NCI-H2196 (cell line): Measurements from ENCODE around the gene CDC45.

Experiments used
- DNase-seq: peaks from one replicate; lab custom pipeline; 2025; ENCODE audit not compliant: unreplicated experiment; lab: John Stamatoyannopoulos, UW

CDC45 gene

DNA sequence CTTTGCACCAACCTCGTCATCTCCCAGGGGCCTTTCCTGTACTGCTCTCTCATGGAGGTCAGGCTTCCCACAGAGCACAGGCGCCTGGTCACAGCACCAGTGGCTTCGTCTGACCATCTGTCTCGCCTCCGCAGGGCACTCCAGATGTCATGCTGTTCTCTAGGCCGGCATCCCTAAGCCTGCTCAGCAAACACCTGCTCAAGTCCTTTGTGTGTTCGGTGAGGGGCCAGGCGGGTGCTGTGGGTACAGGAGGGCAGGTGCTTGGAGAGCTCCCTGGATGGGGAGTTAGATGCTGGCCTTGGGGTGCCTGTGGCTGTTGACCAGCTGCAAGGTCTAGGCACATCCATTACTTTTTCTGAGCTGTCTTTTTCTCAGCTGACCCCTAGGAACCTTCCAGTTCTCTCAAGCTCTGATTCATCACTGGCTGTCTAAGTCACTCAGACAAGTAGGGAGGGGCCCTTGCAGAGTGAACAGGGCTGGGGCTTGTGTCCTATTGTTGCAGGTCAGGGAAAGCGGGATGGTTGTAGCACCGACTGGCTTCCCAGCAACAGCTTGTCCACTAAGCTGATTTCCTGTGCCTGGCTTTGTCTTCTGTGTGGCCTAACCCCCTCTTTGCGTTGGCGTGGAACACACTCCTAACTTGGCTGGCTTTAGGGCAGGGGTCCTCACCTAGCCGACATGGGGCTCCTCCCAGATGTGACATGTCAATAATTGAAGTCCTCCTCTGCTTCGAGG lies 35.3 kb downstream of the CDC45 start:
- DNase-seq = peak; percentile 59

DNA sequence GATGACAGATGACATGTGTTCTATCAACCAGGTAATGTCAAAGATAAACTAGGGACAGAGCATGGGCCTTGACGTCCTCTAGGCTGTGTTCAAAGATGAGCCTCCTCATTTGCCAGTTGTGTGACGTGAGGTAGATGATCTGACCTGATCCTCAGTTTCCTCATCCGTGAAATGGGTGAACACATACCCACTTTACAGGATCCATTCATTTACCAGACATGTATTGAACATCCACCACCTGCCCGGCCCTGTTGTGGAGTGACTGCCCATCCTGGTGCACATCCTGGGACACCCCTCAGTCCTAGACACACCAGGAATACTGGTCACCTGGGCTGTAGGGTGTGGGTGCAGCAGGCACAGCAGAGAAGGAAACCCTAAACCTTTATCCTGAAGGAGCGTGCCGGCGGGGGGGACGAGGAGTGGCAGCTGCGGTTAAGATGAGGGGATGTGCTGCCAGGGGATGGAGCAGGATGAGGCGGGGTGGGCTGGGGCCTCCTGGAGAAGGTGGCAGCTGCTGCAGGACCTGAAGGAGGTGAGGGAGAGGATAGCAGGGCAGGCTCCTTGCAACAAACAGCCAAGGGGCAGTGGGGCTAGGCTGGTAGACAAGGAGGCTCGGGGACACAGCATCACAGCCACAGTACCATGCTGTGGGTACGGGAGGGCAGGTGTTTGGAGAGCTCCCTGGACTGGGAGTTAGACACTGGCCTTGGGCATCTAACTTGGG lies 36.1 kb downstream of the CDC45 start:
- DNase-seq = no peak

DNA sequence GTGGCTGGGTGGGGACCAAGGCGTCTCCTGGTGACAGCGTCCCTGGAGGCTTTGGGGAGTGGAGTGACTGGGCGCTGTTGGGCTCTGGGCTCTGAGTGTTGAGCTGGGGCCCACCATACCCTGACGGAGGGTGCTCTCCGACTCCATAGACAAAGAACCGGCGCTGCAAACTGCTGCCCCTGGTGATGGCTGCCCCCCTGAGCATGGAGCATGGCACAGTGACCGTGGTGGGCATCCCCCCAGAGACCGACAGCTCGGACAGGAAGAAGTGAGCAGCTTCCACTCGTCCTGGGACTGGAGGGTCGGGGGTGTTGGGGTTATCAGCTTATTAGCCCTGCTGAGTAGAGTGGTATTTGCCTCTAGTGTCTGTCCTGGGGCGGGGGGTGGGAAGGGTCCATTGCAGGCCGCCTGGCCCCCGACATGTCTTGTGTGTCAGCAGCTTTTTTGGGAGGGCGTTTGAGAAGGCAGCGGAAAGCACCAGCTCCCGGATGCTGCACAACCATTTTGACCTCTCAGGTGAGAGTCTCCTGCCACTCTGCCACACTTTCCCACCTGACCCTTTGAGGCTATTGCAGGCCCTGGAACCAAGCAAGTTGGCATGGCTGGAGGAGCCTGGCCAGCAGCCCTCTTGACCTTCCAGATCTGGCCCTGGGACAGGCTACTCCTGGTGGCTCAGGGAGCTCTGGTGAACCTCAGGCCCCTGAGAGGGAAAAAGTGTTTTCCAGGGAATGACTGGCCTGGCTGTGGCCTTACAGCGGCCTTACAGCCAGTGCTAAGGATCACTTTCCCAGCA lies 36.9 kb downstream of the CDC45 start:
- DNase-seq = no peak

DNA sequence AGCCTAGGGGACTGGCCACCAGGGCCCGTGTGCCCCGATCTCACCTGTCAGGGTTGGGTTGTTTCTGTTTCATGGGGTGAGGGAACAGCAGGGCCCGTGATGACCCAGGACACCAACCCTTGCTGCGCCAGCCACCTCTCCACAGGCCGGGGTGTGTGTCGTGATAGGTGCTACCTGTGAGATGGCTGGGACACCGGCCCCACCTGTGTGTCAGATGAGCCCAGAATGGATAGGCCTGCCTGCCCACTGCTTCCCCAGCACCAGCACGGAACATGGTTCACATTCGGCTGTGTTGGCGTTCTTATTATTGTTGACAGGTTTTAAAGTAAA lies 37.4 kb downstream of the CDC45 start:
- no peak for DNase-seq

DNA sequence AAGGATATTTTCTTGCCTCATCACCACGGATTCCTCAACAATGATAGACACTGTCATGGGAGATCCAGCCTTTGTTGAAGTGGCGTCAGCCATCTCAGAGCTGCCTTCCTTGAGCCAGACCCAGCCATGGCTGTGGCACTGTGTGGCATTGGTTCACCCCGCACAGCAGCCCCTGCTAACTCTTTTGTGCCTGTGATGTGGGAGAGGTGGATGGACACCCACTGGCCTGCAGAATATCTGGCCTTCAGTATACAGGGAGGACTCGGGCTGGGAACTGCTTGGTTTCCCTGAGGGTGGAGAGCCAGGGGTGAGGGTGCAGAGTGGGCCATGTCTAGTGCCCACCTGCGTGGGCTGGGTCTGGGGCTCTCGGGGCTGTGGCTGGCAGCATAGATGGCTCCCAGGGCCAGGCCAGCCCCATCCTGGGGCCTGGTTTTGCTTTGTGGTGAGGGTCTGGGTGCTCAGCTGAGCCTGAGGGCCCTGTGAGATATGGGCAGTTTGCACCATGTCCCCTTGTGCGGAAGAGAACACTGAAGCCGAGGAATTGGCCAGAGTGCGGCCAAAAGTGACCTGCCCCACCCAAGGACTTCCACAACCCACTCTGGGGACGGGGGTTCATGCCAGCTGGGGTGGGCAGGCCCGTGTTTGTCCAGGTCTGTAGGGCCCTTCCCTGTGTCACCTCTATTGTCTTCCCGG lies 38.3 kb downstream of the CDC45 start:
- DNase-seq = no peak

DNA sequence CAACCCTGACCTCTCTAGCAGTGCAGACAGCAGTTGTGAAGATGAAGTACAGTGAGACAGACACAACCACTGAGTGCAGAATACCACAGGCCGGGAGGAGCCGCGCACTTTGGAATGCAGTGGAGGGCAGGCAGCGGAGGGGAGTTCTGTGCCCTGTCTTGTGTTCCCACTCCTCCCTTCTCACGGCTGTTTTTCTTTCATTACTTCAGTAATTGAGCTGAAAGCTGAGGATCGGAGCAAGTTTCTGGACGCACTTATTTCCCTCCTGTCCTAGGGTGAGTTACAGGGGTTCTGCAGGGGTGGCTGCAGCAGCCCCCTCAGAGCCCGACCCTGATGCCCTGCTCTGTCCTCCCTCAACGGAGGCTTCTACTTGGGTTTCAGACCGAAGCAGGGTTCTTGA lies 38.9 kb downstream of the CDC45 start:
- DNase-seq = no peak

DNA sequence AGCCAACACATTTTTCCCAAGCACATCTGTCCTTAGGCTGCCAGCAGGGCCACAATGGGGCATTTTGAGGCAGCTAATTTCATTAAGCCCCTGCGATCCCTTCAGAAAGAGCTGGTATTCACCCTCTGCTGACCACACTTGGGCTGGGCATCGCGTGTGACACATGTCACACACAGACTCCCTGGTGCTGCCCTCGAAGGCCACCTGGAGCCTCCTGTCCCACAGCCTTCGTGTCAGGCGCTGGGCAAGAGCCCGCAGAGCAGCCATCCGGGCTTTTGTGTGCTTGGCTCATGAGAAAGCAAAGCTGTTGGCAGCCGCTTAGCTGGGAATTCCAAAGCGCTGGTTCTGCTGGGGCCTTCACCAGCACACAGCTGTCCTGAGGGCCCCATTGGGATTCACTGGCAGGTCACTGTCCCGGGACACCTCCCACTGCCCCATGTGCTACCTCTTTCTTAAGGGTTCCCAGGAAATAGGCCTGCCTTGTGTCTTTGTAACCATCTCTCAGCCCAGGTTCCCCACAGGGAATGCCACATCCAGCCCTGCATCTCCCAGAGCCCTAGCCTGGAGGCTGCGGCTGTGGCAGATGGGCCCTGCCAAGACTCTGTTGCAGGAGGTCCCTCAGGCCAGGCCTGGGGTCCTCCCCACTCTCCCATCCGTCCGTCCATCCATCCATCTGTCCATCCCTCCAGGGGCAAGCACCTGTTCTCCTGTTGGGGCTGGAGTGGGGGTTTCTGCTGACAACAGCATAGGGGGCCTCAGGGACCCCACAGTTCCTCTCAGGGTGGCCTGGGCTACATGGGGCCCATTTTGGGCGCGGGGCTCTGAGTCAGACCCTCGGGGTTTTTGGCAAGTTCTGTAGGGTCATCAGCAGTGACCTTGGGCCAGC lies 39.6 kb downstream of the CDC45 start:
- DNase-seq = no peak

DNA sequence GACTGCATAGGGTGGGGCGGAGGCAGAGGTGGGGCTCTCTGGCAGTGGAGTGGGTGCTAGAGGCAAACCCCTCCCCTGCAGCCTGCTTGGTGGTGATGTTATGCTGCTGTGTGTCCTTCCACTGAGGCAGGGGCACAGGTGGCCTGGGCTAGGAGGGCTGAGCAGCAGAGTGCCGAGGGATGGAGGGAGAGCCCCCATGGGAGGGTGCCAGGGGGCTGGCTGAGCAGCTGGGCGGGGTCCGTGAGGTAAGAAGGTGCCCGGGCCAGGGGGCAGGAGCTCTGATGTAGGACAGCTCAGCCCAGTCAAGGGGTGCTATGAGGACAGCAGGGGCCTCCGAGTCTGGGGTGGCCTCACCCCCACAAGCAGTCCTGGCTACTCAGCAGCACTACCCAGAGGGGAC lies 40.3 kb downstream of the CDC45 start:
- no peak for DNase-seq

DNA sequence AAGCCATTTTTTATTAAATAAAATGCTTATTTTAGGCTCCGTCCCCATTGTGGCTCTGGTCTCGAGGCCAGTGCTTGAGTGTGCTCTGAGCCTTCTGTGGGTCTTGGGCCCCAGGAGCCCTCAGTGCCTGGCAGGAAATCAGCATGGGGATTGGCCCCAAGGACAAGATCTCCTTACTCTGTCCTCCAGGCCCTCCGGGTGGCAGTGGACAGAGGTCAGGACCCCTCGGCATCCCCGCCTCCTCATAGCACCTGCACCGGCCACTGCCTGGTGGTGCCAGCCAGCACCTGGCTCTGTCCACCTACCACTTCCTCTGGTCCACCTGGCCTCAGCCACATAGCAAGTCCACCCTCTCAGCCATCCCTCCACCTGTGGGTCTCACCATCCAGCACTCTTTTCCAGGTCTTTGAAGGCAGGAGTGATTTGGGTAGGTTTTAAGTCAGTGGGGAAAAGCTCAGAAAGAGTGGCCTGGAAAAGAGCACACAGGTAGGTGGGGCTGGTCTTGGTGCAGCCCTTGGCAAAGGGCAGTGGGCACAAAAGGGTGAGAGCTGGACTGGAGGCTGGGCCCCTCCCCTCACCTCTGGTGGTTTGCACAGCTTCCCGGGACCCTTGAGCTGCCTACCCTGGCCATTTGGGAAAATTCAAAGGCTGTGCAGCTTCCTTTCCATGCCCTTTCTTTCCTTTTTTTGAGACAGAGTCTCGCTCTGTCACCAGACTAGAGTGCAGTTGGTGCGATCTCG lies 41.0 kb downstream of the CDC45 start:
- DNase-seq = no peak

DNA sequence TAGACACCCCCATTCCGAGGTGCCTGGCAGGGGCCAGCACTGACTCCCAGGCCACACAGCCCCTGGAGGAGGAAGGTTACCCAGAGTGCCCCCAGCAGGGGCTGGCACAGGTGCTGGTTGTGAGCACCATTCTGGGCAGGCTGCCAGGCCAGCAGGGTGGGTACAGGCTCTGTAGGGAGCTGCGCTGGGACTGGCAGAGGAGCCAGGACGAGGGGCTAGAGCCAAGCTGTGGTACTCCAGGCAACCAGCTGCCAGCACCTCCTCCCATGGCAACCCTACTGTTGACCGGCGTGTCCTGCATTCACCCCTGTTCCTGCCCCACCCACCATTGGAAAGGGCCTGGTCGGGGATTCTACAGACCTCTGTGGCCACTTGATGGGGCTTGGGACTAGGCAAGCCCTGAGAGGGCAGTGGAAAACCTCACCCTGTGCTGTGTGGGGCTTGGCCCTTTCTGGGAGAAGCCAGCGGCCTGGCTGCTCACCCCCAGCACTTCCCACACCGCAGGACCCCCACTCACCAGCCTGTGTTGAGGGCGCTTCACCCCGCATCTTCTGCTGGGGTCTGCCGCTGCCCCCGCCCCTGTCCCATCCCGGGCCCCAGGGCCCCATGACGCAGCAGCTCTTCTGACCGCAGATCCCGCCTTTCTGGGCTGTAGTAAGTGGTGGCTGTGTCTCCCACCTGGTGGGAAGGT lies 42.6 kb downstream of the CDC45 start:
- DNase-seq = peak; percentile 58

DNA sequence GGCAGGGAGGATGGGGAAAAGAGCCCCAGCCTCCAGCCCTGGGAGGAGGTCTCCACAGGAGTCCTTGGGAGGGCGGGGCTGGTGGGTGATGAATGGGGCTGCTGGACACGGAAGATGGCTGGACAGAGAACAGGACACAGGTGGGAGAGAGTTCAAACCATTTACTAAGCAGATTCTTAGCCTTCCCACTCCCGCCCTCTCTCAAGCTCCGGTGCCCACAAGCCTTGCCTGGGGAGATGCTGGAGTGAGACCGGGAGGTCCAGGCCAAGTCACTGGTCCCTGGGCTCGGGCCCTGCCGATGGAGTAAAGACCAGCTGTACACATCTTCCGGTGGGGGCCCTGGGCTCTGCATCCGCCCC lies 43.1 kb downstream of the CDC45 start:
- no peak for DNase-seq

DNA sequence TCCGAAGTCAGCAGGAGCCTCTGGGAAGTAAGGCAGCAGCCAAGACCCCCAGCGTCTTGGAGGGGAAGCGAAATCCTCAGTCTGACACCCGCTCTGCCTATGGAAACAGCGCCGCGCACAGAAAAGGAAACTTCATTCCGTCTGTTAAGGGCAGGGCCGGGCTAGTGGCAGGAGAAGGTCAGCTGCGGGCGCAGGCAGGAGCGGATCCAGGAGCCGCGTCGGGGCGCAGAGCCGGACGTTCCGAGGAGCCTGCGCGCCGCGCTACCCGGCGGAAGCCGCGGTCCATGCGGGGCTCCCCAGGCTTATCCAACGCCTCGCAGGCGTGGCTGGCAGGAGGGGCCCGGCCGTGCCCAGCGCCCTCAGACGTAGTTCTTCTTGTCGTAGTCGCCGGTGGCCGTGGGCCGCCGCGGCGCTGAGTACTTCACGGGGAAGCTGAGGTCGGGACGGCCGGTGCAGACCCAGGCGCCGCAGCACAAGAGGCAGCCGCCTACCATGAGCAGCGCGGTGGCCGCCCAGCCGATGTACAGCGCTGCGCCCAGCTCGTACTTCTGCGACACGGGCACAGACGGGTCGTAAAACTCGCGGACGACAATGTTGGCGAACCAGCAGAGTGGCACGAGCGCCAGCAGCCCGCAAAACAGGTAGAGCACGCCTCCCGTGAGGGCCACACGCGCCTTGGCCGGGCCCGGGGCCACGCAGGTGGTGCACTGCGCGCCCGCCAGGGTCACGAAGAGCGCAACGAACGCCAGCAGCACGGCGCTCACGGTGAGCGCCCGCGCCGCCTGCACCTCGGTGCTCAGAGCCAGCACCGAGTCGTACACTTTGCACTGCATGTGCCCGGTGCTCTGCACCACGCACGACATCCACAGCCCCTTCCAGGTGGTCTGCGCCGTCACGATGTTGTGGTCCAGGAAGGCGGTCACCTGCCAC lies 43.8 kb downstream of the CDC45 start:
- DNase-seq = no peak

DNA sequence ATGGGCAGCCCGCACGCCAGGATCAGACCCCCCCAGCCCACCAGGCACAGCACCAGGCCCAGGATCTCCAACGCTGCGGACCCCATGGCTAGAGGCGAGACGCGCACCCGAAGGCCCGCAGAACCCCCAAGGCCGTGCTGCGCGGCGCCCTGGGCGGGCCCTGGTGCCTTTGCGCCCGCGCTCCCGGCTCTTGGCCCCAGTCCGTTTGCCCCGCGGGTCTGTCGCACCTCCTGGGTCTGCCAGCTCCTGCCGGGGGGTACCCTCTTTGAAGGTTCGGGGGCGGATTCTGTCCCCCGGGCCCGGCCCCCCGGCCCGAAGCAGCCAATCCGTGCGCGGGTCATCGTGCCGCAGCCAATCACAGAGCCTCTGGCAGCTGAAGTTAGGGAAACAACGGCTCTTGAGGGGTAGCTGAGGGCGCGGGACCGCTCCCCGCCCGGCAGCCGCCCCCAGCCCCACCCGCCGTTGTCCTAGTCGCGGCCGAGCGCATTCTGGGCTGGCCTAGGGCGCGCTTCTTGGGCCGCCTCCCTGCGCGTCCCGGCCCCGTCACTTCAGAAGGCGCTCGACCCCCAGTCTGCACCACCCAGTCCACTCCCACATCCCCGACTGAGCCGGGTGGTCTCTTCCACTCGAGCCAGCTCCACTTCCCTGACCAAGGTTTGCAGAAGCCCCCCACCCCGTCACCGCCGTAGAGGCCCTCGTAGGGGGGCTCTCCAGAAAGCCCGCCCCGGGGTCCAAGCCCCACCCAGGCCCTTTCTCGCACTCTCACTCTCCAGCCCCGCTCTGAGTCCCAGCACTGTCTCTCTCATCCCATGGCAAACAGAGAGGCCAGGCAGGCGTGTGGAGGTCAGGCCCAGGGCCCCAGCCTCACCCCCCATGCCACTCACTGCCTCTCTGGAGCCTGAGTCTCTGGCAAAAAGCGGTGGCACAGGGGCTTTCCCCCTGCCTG lies 44.7 kb downstream of the CDC45 start, which contains the start of gene CLDN5:
CLDN5 (minus strand) TSS at position 241 of the 946 bp plus-strand sequence; CDS start at position 86, 155 bp downstream.
- peak; percentile 35 for DNase-seq

DNA sequence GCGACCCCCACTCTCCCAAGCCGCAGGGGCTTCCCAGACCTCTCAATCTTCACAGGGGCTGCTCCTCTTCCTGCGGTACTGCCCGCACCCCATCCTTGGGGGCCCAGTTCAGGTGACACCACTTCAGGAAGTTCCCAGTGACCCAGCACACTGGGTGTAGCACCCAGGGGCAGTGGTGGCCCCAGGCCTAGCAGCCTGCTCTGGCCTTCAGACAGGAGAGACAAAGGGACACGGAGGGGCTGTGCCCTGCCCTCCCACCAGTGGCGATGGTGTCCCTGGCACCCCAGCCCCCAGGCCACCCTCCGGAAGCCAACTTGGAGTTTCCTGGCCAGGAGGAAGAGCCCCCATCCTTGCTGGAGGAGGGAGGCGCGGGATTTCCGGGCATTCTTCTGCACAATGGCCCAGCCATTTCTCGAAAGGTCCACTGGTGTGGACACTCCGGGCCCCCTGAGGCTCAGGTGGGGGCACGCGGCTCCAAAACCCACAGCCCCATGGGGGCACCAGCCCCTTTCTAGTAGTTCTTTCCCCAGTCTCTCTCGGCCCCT lies 45.5 kb downstream of the CDC45 start:
- DNase-seq = no peak

DNA sequence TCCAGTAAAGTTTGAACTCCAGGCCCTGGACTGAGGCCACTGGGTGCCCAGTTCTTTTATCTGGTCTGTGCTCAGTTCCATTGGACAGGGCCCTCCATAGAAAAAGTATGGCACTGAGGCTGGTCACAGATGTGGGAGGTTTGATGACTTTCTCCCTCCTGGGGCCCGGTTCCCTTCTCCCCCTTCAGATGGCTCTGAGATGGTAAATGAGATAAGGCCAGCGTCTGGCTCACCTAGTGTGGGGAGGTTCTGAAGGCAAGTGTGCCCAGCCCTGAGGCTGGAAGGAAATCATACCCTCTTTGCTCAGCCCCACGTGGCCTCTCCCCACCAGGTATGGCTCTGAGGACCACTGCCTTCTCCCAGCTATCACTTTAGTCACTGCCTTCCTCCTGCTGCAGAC lies 45.9 kb downstream of the CDC45 start:
- no peak for DNase-seq

DNA sequence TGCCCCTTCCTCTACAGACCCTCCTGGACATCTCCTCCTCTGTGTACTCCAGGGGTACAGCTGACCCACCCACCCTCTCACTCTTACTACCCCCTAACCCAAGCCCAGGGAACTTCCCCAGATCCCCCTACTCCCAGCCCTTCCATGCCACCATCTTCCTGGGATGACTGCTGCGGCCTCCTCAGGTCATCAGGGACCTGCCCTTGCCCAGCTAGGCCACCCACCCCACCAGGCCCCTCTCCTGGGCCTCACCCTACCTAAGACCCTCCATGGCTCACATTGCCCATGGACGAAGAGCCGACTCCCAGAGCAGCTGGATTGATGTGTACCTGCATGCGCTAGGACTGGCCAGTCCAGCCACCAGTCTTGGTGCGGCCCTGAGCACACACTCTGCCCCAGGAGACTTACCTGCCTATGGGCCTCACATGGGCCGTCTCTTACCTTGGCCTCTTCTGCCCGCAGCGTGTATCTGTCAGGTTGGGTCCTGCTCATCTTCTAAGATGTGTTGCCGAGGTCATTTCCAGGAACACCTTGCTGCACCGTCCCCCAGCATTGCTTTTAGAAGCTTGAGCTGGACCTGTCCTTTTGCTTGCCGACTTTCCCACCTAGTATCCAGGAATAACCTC lies 46.5 kb downstream of the CDC45 start:
- DNase-seq = no peak
